Loucy (cell line): ENCODE data around the gene ALG14.

Source experiments
- H2AFZ ChIP-seq: fragments of 200-600 bp; sonication (generic); 2 replicates; pipeline ENCODE4 v1.6.0; 2016; ENCODE audit warnings: antibody characterized with exemption, mild to moderate bottlenecking, low read length, moderate library complexity
- H3F3A ChIP-seq: fragments of 200-600 bp; 2 replicates; pipeline ENCODE4 v1.6.0; 2016; ENCODE audit warnings: antibody characterized with exemption, low read depth, mild to moderate bottlenecking
- H3K27me3 ChIP-seq: fragments of 200-600 bp; sonication (generic); 2 replicates; pipeline ENCODE4 v1.6.1; 2014; ENCODE audit warnings: low read length, mild to moderate bottlenecking; ENCODE audit not compliant: insufficient read depth, poor library complexity, severe bottlenecking
- H3K36me3 ChIP-seq: fragments of 200-600 bp; sonication (generic); 2 replicates; pipeline ENCODE4 v1.6.1; 2016; ENCODE audit warnings: low read length; ENCODE audit not compliant: insufficient read depth
- H3K4me1 ChIP-seq: fragments of 200-600 bp; sonication (generic); 2 replicates; pipeline ENCODE4 v1.5.1; 2014; ENCODE audit warnings: low read length, mild to moderate bottlenecking; ENCODE audit not compliant: insufficient read depth, poor library complexity, severe bottlenecking
- H3K4me2 ChIP-seq: fragments of 200-600 bp; sonication (generic); 2 replicates; pipeline ENCODE4 v1.6.0; 2014; ENCODE audit warnings: antibody characterized with exemption, low read length, low read depth, mild to moderate bottlenecking; ENCODE audit not compliant: poor library complexity, severe bottlenecking
- H3K4me3 ChIP-seq: fragments of 200-600 bp; sonication (generic); 2 replicates; pipeline ENCODE4 v1.5.1; 2014; ENCODE audit warnings: low read length, mild to moderate bottlenecking, mixed read lengths; ENCODE audit not compliant: poor library complexity, severe bottlenecking
- H3K79me2 ChIP-seq: fragments of 200-600 bp; sonication (generic); 2 replicates; pipeline ENCODE4 v1.6.1; 2014; ENCODE audit warnings: low read length; ENCODE audit not compliant: insufficient read depth
- H3K9ac ChIP-seq: fragments of 200-600 bp; sonication (generic); 2 replicates; pipeline ENCODE4 v1.6.0; 2014; ENCODE audit warnings: mild to moderate bottlenecking, low read depth, low read length, moderate library complexity; ENCODE audit not compliant: poor library complexity, severe bottlenecking
- H3K9me2 ChIP-seq: fragments of 200-600 bp; sonication (generic); replicated peaks from 2 replicates; pipeline ENCODE4 v1.6.1; 2016; ENCODE audit warnings: low read depth, low read length, mixed read lengths
- H3K9me3 ChIP-seq: fragments of 200-600 bp; sonication (generic); 2 replicates; pipeline ENCODE4 v1.6.1; 2014; ENCODE audit warnings: mild to moderate bottlenecking, antibody characterized with exemption, low read length, low read depth; ENCODE audit not compliant: insufficient read depth
- H4K20me1 ChIP-seq: fragments of 200-600 bp; sonication (generic); 2 replicates; pipeline ENCODE4 v1.6.0; 2014; ENCODE audit warnings: antibody characterized with exemption, low read length, mild to moderate bottlenecking; ENCODE audit not compliant: insufficient read depth, poor library complexity, severe bottlenecking
- CTCF ChIP-seq: fragments of 200-600 bp; sonication (generic); conservative IDR thresholded peaks from 2 replicates; pipeline ENCODE4 v1.5.1; 2014; ENCODE audit warnings: mild to moderate bottlenecking, antibody characterized with exemption, low read length
- EZH2phosphoT487 ChIP-seq: fragments of 200-600 bp; IDR thresholded peaks from 2 replicates; pipeline ENCODE4 v1.6.1; 2018; ENCODE audit warnings: antibody characterized with exemption, mild to moderate bottlenecking, moderate library complexity, borderline replicate concordance

Gene ALG14

DNA sequence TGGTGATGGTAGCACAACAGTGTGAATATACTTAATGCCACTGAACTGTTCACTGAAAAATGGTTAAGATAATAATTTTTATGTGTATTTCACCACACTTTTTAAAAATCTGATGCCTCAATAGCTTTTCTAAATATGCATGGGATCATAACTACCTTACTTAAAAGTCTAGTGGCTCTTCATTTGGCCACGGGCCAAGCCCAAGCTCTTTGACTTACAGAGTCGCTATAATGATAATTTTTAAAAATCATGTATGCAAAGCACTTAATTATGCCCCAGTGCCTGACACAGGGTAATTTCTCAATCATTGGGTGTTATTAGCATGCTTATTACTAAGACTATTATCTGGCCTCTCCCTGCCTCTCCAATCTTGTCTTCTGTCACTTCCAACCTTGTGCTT lies 138.2 kb downstream of the ALG14 start:
- no peak overlapping the region for H3K4me3 ChIP-seq
- TF ChIP-seq EZH2phosphoT487 = no peak
- H3K27me3 ChIP-seq = no peaks in the 10 kb centered on the region
- no peak overlapping the region for H3K4me2 ChIP-seq
- H3F3A ChIP-seq = no peaks in the 10 kb centered on the region
- H3K9me3 ChIP-seq = no peaks in the 10 kb centered on the region
- no peaks in the 10 kb centered on the region for H3K9me2 ChIP-seq
- H2AFZ ChIP-seq = no peak overlapping the region
- no peaks in the 10 kb centered on the region for H3K36me3 ChIP-seq
- no peaks in the 10 kb centered on the region for H3K79me2 ChIP-seq
- no peaks in the 10 kb centered on the region for H4K20me1 ChIP-seq
- H3K4me1 ChIP-seq = peaks cover 17% of the 10 kb centered on the region
- H3K9ac ChIP-seq = no peak overlapping the region

DNA sequence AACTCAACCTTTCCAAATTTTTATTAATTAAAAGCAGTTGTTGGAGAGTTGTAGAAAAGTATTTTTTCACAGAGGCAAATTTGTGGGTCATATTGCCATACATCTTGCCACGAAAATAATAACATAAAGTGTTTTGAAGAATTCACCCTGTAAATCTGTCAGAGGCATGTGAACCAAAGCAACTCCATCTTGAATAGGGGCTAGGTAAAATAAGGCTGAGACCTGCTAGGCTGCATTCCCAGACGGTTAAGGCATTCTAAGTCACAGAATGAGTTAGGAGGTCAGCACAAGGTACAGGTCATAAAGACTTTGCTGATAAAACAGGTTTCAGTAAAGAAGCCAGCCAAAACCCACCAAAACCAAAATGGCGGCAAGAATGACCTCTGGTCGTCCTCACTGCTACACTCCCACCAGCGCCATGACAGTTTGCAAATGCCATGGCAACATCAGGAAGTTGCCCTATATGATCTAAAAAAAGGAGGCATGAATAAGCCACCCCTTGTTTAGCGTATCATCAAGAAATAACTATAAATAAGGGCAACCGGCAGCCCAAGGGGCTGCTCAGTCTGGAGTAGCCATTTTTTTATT lies 141.4 kb downstream of the ALG14 start:
- H3K4me2 ChIP-seq = no peak overlapping the region
- H3K27me3 ChIP-seq = no peaks in the 10 kb centered on the region
- H3F3A ChIP-seq = no peaks in the 10 kb centered on the region
- no peaks in the 10 kb centered on the region for H3K79me2 ChIP-seq
- H3K9me3 ChIP-seq = no peaks in the 10 kb centered on the region
- H4K20me1 ChIP-seq = no peaks in the 10 kb centered on the region
- no peak overlapping the region for H3K4me3 ChIP-seq
- H3K9me2 ChIP-seq = no peaks in the 10 kb centered on the region
- peaks cover 24% of the 10 kb centered on the region for H3K4me1 ChIP-seq
- no peaks in the 10 kb centered on the region for H3K36me3 ChIP-seq
- no peak overlapping the region for H2AFZ ChIP-seq
- TF ChIP-seq CTCF = no peak
- no peak for TF ChIP-seq EZH2phosphoT487
- no peak overlapping the region for H3K9ac ChIP-seq

- Histone ChIP-seq H3K9ac (no peak overlapping the region), H4K20me1 (peaks cover 4% of the 10 kb centered on the region), H3K36me3 (no peaks in the 10 kb centered on the region), H3K27me3 (no peaks in the 10 kb centered on the region), H3K9me2 (no peaks in the 10 kb centered on the region), H3K79me2 (peaks cover 16% of the 10 kb centered on the region), H2AFZ (no peak overlapping the region), H3K4me3 (peak overlapping the region; percentile 21), H3F3A (no peaks in the 10 kb centered on the region), H3K4me2 (peak overlapping the region; percentile 74), H3K4me1 (peaks cover 23% of the 10 kb centered on the region), H3K9me3 (no peaks in the 10 kb centered on the region)
- no peak for TF ChIP-seq CTCF
- TF ChIP-seq EZH2phosphoT487 = no peak
Measured at GRCh38 chr1:94929351-94930217, 143.2 kb downstream of the ALG14 start.
